GM21447 (cell line): ENCODE data around the gene MAPK10.
"Not testable (repeated sequence)": the region's sequence is repeated elsewhere in the genome, so short reads cannot be mapped to it uniquely, and the experiment has no call there.

Experiments used
- ATAC-seq: cut with Tn5 transposase; IDR thresholded peaks from one replicate; pipeline ENCODE4 v1.9.1; 2021; ENCODE audit not compliant: unreplicated experiment

The MAPK10 gene

DNA sequence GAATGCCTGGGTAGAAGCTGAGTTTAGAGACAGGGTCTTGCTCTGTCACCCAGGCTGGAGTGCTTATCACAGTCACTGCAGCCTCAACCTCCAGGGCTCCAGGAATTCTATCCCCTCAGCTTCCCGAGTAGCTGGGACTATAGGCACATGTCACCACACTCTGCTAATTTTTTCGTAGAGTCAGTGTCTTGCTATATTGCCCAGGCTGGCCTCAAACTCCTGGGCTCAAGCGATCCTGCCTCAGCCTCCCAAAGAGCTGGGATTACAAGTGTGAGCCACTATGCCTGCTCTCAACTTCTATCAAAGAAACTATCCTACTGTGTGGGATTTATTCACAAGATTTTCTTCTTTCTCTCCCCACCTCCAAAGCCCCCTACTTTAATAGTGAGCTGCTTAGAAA, 15.7 kb downstream of the MAPK10 start:
- ATAC-seq = no peak

DNA sequence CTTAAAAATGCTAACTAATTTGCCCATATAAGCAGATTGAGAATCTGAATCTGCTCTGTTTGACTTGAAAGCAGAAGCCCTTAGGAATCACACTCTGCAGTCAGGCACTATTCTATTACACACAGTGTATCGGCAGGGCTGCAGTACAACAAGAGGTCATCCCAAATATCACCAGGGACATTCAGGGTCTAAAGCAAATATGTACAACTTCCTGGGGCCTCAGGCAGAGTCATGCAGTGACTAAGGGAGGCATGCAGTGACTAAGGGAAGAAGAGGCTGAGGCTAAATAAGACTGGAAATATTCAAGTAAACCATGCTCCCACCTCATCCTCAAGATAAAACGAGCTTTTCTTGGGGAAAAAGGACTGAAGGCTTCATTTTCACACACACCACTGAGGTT, 20.9 kb downstream of the MAPK10 start:
- no peak for ATAC-seq

GRCh38 chr4:86338521-86338920, 21.3 kb downstream of the MAPK10 start:
- ATAC-seq = no peak

- ATAC-seq = no peak
These were observed 25.7 kb downstream of the MAPK10 start for GRCh38 chr4:86334020-86334750.

- ATAC-seq = no peak
These were observed 26.6 kb downstream of the MAPK10 start for GRCh38 chr4:86333236-86333635.

- ATAC-seq = no peak
These were observed 28.7 kb downstream of the MAPK10 start for GRCh38 chr4:86330961-86331742.

- ATAC-seq = not testable (repeated sequence)
These were observed 29.4 kb downstream of the MAPK10 start for GRCh38 chr4:86330411-86330810.

GRCh38 chr4:86329431-86329830, 30.4 kb downstream of the MAPK10 start:
- no peak for ATAC-seq

DNA sequence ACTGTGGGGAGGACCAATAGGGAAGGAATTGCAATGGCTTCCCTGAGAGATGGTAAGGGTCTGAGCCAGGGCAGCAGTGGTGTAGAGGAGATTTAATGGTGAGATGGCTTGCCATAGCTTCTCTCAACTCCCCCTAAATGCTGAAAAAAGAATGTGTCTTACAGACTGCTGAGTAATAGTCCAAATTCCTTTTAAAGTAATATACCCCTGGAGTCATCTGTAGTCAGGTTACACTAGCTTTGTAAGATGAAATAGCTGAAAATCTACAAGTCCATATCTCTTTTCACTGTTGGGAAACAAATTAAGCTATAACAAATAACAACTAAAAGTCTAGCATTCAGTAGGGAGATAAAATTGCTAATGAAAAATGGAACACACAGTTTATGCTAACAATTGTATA, 33.5 kb downstream of the MAPK10 start:
- no peak for ATAC-seq

DNA sequence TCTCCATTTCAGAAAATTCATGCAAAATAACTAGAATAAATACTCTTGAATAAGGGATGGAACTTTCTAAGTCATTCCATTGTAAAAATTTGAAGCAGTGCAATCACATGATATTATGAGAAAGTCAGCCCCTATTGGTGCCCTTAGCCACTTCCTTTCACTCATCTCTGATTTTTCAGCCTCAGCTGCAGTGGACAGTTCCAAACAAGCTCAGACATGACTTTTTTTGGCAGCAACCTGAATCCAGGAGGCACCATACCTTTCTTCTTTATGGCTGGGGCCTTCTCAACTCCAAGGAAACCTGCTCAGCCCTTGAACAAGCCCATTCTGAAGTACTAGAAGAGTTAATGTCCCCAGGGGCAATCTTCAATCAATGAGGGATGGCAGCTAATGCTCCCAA, 40.5 kb downstream of the MAPK10 start:
- ATAC-seq = no peak

GRCh38 chr4:86315579-86315978, 44.3 kb downstream of the MAPK10 start:
- ATAC-seq = no peak

GRCh38 chr4:86313656-86314055, 46.2 kb downstream of the MAPK10 start:
- no peak for ATAC-seq

GRCh38 chr4:86307432-86307831, 52.4 kb downstream of the MAPK10 start:
- ATAC-seq = no peak

DNA sequence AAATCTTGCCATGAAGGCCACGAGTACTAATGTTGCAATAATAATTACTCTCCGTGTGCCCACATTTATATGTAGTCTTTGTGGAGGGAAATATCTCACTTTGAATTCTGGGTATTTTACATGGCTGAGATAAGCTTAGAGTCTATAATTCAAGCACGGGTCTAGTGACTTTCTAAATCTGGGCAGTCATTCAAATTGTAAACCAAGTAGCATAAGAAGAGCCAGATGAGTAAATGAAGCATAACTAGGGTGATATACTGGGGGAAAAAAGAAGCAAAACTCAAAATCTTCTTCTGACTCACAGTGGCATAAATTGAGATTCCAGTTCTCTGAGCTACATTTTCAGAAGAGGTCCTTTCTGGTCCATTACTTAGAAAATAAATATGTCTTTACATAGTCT, 53.0 kb downstream of the MAPK10 start:
- no peak for ATAC-seq

GRCh38 chr4:86302830-86303229, 57.0 kb downstream of the MAPK10 start:
- no peak for ATAC-seq

DNA sequence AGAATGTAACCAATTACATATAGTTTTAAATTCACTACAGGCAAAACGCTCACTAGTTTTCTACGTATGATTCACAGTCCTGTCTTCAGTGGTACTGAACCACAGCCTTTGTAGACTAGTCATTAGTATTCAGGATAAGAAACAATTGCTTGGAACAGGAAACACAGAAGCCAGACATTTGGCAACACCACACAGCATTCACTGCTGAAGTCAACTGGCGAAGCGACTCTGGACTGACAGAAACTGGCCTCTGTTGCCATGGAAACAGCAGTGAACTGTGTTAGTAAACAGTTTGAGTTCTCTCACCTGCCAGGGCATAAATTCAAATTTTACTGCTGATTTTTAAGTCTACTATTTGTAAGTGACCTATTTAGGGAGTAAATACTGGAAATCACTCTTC, 57.6 kb downstream of the MAPK10 start:
- no peak for ATAC-seq

DNA sequence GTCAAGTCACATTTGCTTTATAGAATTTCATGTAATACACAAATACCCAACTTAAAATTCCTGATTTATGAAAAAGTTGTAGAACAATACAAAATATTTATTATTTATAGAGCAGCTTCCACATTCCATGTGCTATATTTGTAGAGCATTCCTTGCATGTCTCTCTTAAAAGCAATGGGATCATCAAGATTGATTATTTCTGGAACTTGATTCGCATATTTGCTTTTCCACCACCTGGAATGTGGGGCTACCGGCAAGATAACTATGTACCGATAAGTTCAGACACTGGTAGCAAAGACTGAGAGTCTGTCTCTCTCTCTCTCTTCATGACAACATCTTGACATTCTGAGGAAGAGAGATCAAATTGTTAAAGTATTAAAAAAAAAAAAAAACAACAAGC, 59.3 kb downstream of the MAPK10 start:
- ATAC-seq = no peak

- no peak for ATAC-seq
These were observed 63.0 kb downstream of the MAPK10 start for GRCh38 chr4:86296865-86297264.

- no peak for ATAC-seq
These were observed 65.0 kb downstream of the MAPK10 start for GRCh38 chr4:86294883-86295282.

DNA sequence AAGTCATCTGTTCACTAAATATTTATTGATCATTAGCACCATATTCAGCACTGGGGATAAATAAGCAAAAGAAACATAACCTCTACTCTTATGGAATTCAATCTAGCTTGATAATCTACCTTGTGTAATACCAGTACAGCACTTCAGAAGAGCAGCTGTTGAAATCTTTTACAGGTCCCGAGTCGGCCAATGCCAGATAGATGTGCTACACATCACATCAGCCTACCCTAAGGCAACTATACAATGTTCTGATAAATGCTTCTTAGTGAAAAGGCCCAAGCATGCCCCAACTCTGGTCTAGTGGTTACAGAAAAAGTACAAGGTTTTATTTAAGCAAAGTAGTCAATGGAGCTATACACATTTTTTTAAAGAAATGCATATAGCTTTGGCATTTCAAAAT, 68.7 kb downstream of the MAPK10 start:
- ATAC-seq = no peak

DNA sequence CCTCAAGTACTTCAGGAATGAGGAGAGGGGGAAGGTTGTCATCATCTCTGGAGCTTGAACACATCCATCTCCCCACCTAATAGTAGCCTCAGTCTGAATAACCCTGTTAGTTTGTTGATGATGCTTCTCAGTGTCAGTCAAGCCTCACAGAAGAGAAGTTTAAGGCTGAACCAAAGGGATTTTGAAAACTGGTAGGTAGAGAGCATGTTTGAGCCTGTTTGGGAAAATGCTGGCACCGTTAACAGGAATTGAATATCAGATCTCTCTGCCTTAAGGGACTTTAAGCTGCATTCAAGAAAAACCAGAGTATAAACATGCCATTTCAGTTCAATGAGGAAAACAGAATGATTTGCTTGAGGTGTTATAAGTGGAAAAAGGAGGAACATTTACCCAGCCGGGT, 73.1 kb downstream of the MAPK10 start:
- ATAC-seq = no peak

GRCh38 chr4:86283371-86283770, 76.5 kb downstream of the MAPK10 start:
- no peak for ATAC-seq

GRCh38 chr4:86280246-86280645, 79.6 kb downstream of the MAPK10 start:
- no peak for ATAC-seq
